ENCODE results near the gene MYH8. TPM values are rescaled to one million over a fixed set of nuclear protein-coding genes. Genes with fewer than 3 reads are reported as not detected.

The MYH8 gene
- total and polyA plus RNA-seq, 4 donors: 0.14 TPM; not detected in 3

DNA sequence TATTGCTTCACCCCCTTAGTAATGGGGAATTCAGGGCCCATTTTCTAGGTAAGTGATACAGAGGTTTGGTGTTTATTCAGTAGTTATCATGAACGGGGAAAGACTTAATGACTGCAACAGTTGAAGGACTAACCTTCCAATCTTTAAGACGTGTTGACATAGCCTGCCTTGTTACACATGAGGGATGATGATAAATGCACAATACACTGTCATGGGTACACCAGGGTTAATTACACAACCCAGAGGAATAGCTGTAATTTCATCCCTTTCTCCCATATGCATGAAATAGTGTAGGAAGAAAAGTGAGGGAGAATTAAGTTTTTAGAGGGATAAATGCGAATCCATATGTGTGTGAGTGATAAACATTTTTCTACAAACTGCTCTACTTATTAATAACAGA, 37.0 kb upstream of the MYH8 start:
- H3K36me3 ChIP-seq (ENCODE audit: control insufficient read depth in 4 of 4, insufficient read depth in 3 of 4, low read depth in 1 of 4, low read length in 3 of 4): no peaks in the 10 kb centered on the region
- H3K4me3 ChIP-seq (ENCODE audit: low read depth in 1 of 3, low read length in 3 of 3): no peak overlapping the region
- DNase-seq (ENCODE audit: low spot score): no peak
- H3K27me3 ChIP-seq (ENCODE audit: control insufficient read depth in 4 of 4, insufficient read depth in 4 of 4, low read length in 3 of 4): peaks cover 0 to 4% (median 2%) of the 10 kb centered on the region in 4 donors
- WGBS: 57% methylated on average over 3 of the region's 3 CpGs
- H3K9ac ChIP-seq (ENCODE audit: low read depth in 1 of 2, low read length in 2 of 2): no peak overlapping the region
- no peaks in the 10 kb centered on the region for H3K9me3 ChIP-seq (ENCODE audit: control insufficient read depth in 4 of 4, low read length in 3 of 4)
- no peaks in the 10 kb centered on the region for H3K4me1 ChIP-seq (ENCODE audit: control insufficient read depth in 4 of 4, insufficient read depth in 4 of 4, low read length in 3 of 4)
- no peak overlapping the region for H3K27ac ChIP-seq (ENCODE audit: low read depth in 1 of 2, low read length in 2 of 2)
- TF ChIP-seq TAF1 (conservative IDR thresholded peaks at IDR 0.05): no peak
- no peak for TF ChIP-seq JUND (IDR thresholded peaks at IDR 0.05)
- no peak for TF ChIP-seq RAD21 (IDR thresholded peaks at IDR 0.05)
- TF ChIP-seq NR2F2 (IDR thresholded peaks at IDR 0.05): no peak
- TF ChIP-seq, protein P1, sequence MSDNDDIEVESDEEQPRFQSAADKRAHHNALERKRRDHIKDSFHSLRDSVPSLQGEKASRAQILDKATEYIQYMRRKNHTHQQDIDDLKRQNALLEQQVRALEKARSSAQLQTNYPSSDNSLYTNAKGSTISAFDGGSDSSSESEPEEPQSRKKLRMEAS (IDR thresholded peaks at IDR 0.05): no peak
- no peak for TF ChIP-seq YY1 (IDR thresholded peaks at IDR 0.05)
- TF ChIP-seq HNF4A (conservative IDR thresholded peaks at IDR 0.05): no peak
- TF ChIP-seq FOXA1 (IDR thresholded peaks at IDR 0.05): no peak
- TF ChIP-seq, protein P2, sequence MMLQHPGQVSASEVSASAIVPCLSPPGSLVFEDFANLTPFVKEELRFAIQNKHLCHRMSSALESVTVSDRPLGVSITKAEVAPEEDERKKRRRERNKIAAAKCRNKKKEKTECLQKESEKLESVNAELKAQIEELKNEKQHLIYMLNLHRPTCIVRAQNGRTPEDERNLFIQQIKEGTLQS (IDR thresholded peaks at IDR 0.05): no peak
- TF ChIP-seq RXRA (IDR thresholded peaks at IDR 0.05): no peak
- no peak for TF ChIP-seq EGR1 (IDR thresholded peaks at IDR 0.05; ENCODE audit: low read depth in 2 of 2)
- TF ChIP-seq, protein P3, sequence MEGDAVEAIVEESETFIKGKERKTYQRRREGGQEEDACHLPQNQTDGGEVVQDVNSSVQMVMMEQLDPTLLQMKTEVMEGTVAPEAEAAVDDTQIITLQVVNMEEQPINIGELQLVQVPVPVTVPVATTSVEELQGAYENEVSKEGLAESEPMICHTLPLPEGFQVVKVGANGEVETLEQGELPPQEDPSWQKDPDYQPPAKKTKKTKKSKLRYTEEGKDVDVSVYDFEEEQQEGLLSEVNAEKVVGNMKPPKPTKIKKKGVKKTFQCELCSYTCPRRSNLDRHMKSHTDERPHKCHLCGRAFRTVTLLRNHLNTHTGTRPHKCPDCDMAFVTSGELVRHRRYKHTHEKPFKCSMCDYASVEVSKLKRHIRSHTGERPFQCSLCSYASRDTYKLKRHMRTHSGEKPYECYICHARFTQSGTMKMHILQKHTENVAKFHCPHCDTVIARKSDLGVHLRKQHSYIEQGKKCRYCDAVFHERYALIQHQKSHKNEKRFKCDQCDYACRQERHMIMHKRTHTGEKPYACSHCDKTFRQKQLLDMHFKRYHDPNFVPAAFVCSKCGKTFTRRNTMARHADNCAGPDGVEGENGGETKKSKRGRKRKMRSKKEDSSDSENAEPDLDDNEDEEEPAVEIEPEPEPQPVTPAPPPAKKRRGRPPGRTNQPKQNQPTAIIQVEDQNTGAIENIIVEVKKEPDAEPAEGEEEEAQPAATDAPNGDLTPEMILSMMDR (IDR thresholded peaks at IDR 0.05; ENCODE audit: low read depth, low read length, missing input control): no peak
- TF ChIP-seq GABPA (IDR thresholded peaks at IDR 0.05 in 1 of 2, conservative IDR thresholded peaks at IDR 0.05 in 1 of 2): no peak
- TF ChIP-seq, protein P4, sequence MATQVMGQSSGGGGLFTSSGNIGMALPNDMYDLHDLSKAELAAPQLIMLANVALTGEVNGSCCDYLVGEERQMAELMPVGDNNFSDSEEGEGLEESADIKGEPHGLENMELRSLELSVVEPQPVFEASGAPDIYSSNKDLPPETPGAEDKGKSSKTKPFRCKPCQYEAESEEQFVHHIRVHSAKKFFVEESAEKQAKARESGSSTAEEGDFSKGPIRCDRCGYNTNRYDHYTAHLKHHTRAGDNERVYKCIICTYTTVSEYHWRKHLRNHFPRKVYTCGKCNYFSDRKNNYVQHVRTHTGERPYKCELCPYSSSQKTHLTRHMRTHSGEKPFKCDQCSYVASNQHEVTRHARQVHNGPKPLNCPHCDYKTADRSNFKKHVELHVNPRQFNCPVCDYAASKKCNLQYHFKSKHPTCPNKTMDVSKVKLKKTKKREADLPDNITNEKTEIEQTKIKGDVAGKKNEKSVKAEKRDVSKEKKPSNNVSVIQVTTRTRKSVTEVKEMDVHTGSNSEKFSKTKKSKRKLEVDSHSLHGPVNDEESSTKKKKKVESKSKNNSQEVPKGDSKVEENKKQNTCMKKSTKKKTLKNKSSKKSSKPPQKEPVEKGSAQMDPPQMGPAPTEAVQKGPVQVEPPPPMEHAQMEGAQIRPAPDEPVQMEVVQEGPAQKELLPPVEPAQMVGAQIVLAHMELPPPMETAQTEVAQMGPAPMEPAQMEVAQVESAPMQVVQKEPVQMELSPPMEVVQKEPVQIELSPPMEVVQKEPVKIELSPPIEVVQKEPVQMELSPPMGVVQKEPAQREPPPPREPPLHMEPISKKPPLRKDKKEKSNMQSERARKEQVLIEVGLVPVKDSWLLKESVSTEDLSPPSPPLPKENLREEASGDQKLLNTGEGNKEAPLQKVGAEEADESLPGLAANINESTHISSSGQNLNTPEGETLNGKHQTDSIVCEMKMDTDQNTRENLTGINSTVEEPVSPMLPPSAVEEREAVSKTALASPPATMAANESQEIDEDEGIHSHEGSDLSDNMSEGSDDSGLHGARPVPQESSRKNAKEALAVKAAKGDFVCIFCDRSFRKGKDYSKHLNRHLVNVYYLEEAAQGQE (IDR thresholded peaks at IDR 0.05): no peak
- TF ChIP-seq HNF4G (IDR thresholded peaks at IDR 0.05): no peak
- no peak for TF ChIP-seq FOXA2 (IDR thresholded peaks at IDR 0.05)

DNA sequence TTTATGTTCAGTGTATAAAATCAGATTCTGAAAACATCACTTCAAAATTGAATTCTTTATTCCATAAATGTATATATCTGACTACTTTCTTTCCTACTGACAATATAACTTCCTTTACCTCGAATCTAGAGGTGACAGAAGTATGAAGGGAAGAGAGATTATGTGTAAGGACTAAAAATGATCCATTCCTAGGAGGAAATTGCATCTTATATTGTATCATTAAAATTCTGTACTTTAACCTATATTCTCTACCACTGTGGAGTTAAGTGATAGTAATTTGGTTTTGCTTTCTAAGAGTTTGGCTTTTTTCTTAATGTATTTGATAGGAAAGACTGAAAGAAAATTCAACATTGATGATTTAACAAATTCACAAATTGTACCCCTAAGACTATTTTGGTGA, 36.2 kb upstream of the MYH8 start:
- H3K9ac ChIP-seq (ENCODE audit: low read depth in 1 of 2, low read length in 2 of 2): no peak overlapping the region
- H3K36me3 ChIP-seq (ENCODE audit: control insufficient read depth in 4 of 4, insufficient read depth in 3 of 4, low read depth in 1 of 4, low read length in 3 of 4): no peaks in the 10 kb centered on the region
- no peaks in the 10 kb centered on the region for H3K4me1 ChIP-seq (ENCODE audit: control insufficient read depth in 4 of 4, insufficient read depth in 4 of 4, low read length in 3 of 4)
- H3K9me3 ChIP-seq (ENCODE audit: control insufficient read depth in 4 of 4, low read length in 3 of 4): no peaks in the 10 kb centered on the region
- peaks cover 0 to 4% (median 2%) of the 10 kb centered on the region in 4 donors for H3K27me3 ChIP-seq (ENCODE audit: control insufficient read depth in 4 of 4, insufficient read depth in 4 of 4, low read length in 3 of 4)
- TF ChIP-seq RAD21 (IDR thresholded peaks at IDR 0.05): no peak
- TF ChIP-seq RXRA (IDR thresholded peaks at IDR 0.05): no peak
- TF ChIP-seq, protein P3 (IDR thresholded peaks at IDR 0.05; ENCODE audit: low read depth, low read length, missing input control): no peak
- WGBS: 17% methylated on average over 1 of the region's 1 CpG
- DNase-seq (ENCODE audit: low spot score): no peak
- no peak overlapping the region for H3K27ac ChIP-seq (ENCODE audit: low read depth in 1 of 2, low read length in 2 of 2)
- H3K4me3 ChIP-seq (ENCODE audit: low read depth in 1 of 3, low read length in 3 of 3): no peak overlapping the region
